Central memory CD4-positive, alpha-beta T cell (primary cell): ENCODE data around the gene GRIFIN.

Experiments used
- DNase-seq: peaks from one replicate; pipeline ENCODE4 v3.0.0; 2022

Gene GRIFIN

GRCh38 chr7:2452643-2453270 lies 23.4 kb downstream of the GRIFIN start:
- no peak for DNase-seq

- DNase-seq = no peak
These were observed 24.1 kb downstream of the GRIFIN start for GRCh38 chr7:2452074-2452507.

GRCh38 chr7:2451171-2452073 lies 24.8 kb downstream of the GRIFIN start:
- peak; percentile 50 for DNase-seq

- no peak for DNase-seq
These were observed 25.7 kb downstream of the GRIFIN start for GRCh38 chr7:2450198-2451107.

GRCh38 chr7:2446676-2447075 lies 29.5 kb downstream of the GRIFIN start:
- no peak for DNase-seq

GRCh38 chr7:2445898-2446555 lies 30.2 kb downstream of the GRIFIN start:
- no peak for DNase-seq

GRCh38 chr7:2445047-2445446 lies 31.2 kb downstream of the GRIFIN start:
- DNase-seq = no peak

GRCh38 chr7:2444476-2444875 lies 31.7 kb downstream of the GRIFIN start:
- DNase-seq = no peak

- no peak for DNase-seq
These were observed 32.7 kb downstream of the GRIFIN start for GRCh38 chr7:2443491-2443890.

GRCh38 chr7:2441430-2442058 lies 34.7 kb downstream of the GRIFIN start:
- no peak for DNase-seq

GRCh38 chr7:2440608-2441245 lies 35.5 kb downstream of the GRIFIN start:
- DNase-seq = no peak

- no peak for DNase-seq
These were observed 37.4 kb downstream of the GRIFIN start for GRCh38 chr7:2438775-2439174.

GRCh38 chr7:2438186-2438585 lies 38.0 kb downstream of the GRIFIN start:
- DNase-seq = no peak

- no peak for DNase-seq
These were observed 38.6 kb downstream of the GRIFIN start for GRCh38 chr7:2437537-2438148.

GRCh38 chr7:2437136-2437535 lies 39.1 kb downstream of the GRIFIN start:
- DNase-seq = no peak

- no peak for DNase-seq
These were observed 39.7 kb downstream of the GRIFIN start for GRCh38 chr7:2436341-2437104.

- no peak for DNase-seq
These were observed 41.1 kb downstream of the GRIFIN start for GRCh38 chr7:2435146-2435545.

GRCh38 chr7:2433713-2434550 lies 42.3 kb downstream of the GRIFIN start:
- no peak for DNase-seq
